Fibroblast of villous mesenchyme (primary cell): ENCODE data around the gene CENPC. TPM values are rescaled to one million over a fixed set of nuclear protein-coding genes. Genes with fewer than 3 reads are reported as not detected.

Experiments used
- DNase-seq: peaks from one replicate; pipeline ENCODE4 v3.0.0-alpha.2; 2010; ENCODE audit warnings: low read depth
- H3K4me3 ChIP-seq: 2 replicates; pipeline ENCODE4 v1.5.1; 2011; ENCODE audit warnings: low read depth, mild to moderate bottlenecking, low read length
- total RNA-seq: library from RNA; depleted of rRNA; stranded (reverse); fragments of >200 nt; gene quantifications from 2 replicates; pipeline ENCODE4 v1.2.3, GENCODE V29; 2012
- TF ChIP-seq, protein P1 (sequence below): IDR thresholded peaks from 2 replicates; pipeline ENCODE4 v1.5.1; 2012; ENCODE audit warnings: low read depth, mild to moderate bottlenecking, low read length; ENCODE audit not compliant: insufficient read depth

CENPC gene, protein sequence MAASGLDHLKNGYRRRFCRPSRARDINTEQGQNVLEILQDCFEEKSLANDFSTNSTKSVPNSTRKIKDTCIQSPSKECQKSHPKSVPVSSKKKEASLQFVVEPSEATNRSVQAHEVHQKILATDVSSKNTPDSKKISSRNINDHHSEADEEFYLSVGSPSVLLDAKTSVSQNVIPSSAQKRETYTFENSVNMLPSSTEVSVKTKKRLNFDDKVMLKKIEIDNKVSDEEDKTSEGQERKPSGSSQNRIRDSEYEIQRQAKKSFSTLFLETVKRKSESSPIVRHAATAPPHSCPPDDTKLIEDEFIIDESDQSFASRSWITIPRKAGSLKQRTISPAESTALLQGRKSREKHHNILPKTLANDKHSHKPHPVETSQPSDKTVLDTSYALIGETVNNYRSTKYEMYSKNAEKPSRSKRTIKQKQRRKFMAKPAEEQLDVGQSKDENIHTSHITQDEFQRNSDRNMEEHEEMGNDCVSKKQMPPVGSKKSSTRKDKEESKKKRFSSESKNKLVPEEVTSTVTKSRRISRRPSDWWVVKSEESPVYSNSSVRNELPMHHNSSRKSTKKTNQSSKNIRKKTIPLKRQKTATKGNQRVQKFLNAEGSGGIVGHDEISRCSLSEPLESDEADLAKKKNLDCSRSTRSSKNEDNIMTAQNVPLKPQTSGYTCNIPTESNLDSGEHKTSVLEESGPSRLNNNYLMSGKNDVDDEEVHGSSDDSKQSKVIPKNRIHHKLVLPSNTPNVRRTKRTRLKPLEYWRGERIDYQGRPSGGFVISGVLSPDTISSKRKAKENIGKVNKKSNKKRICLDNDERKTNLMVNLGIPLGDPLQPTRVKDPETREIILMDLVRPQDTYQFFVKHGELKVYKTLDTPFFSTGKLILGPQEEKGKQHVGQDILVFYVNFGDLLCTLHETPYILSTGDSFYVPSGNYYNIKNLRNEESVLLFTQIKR
- 17.4 and 18.1 TPM in 2 replicates for total RNA-seq

DNA sequence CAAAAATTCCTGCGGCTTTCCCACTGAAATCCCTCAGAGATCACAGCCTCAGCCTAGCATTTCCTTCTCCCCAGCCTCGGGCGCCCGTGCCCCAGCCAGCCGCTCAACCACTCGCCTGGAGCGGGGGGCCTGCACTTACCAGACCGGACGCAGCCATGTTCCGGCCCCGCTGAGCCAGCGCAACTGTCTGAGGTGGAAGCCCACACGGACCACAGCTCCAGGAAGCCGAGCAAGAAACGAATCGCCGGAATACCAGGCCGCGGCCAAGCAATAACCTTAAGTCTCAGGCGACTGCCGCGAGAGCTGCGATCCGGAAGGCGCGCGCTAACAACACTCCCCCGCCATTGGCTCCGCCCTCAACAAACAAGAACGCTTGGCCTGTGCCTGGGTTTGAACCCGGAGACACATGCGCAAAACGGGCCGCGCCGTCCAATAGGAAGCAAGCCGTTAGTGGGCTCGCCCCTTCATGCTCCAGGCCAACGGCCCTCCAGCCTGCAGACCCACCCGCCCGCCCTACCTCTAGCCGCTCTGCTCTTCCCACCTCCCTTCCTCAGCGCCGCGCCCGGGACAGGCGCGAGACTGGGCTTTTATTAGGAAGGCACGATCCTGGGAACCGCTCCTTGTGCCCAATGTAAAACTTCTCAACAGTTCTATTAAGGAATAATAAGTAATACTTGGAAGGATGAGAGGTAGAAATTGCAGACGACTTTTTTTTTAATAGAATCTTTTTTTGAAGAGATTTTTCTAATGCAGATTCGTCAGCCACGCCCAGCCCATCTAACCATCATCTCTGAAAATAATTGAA, at the start of gene CENPC:
CENPC (minus strand) TSS at position 305 of the 805 bp plus-strand sequence; CDS start at position 157, 148 bp downstream.
- TF ChIP-seq, protein P1, sequence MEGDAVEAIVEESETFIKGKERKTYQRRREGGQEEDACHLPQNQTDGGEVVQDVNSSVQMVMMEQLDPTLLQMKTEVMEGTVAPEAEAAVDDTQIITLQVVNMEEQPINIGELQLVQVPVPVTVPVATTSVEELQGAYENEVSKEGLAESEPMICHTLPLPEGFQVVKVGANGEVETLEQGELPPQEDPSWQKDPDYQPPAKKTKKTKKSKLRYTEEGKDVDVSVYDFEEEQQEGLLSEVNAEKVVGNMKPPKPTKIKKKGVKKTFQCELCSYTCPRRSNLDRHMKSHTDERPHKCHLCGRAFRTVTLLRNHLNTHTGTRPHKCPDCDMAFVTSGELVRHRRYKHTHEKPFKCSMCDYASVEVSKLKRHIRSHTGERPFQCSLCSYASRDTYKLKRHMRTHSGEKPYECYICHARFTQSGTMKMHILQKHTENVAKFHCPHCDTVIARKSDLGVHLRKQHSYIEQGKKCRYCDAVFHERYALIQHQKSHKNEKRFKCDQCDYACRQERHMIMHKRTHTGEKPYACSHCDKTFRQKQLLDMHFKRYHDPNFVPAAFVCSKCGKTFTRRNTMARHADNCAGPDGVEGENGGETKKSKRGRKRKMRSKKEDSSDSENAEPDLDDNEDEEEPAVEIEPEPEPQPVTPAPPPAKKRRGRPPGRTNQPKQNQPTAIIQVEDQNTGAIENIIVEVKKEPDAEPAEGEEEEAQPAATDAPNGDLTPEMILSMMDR, result no peak
- peak within 1 kb of the TSS; percentile 83 for H3K4me3 ChIP-seq
- peak; percentile 98 for DNase-seq

- H3K4me3 ChIP-seq, result no peak overlapping the region
- TF ChIP-seq, protein P1, result no peak
- DNase-seq, result peak; percentile 61
Measured at GRCh38 chr4:67593741-67594175, 48.5 kb upstream of the CENPC start.

DNA sequence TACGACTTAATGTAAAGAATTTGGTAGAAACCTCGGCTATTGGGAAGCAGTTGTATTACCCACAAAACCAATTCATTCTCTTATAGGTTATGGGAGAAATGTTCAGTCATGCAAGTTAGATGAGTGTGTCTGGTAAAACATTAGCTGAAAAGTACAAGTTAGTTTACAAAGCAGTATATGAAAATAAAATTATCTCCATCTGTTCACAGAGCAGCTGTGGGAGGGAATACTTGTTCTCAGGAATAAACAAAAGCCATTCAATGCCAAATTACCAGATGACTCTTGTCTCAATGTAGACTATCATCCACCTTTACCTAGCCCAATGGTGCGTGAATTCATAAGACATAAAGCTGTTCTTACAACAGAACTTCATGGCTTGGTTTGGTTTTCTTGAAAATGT, 41.9 kb upstream of the CENPC start:
- no peak for DNase-seq
- H3K4me3 ChIP-seq, result no peak overlapping the region
- TF ChIP-seq, protein P1, result no peak

GRCh38 chr4:67584496-67584895, 39.2 kb upstream of the CENPC start:
- TF ChIP-seq, protein P1, result no peak
- DNase-seq, result no peak
- no peak overlapping the region for H3K4me3 ChIP-seq

GRCh38 chr4:67581913-67582312, 36.6 kb upstream of the CENPC start:
- no peak for DNase-seq
- TF ChIP-seq, protein P1, result no peak
- H3K4me3 ChIP-seq, result no peak overlapping the region

DNA sequence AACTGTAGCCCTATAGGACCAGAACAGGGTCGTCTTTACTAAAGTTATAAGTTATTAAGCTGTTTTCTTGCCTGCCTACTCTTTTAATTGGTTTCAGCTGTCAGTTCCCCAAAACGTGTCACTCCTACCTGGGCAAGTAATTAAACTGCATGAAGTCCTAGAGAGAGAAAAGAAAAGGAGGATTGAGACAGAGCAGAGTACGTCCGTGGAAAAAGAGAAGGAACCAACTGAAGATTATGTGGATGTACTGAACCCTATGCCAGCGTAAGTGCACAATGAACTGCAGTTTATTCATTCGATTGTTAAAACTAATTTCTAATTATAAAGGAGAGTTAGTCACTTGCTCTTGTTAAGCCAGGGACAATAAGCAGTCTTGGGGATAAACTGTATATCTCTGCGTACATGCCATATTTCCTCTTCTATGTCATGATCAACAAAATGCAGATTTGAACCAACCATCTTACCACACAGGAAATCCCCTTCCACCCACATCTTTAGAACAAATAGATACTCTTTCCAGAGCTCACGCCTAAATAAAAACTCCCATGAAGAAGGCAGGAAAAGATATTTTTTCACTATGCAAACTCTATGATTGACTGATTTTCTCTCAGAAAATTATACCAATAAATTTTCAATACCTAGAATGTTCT, 36.0 kb upstream of the CENPC start:
- no peak for DNase-seq
- H3K4me3 ChIP-seq, result no peak overlapping the region
- TF ChIP-seq, protein P1, result no peak
